GM19468 (cell line): ENCODE measurements around the gene IL19.
"Not testable (repeated sequence)": the region's sequence is repeated elsewhere in the genome, so short reads cannot be mapped to it uniquely, and the experiment has no call there.

ENCODE experiments used
- ATAC-seq: cut with Tn5 transposase; IDR thresholded peaks from one replicate; pipeline ENCODE4 v1.9.1; 2021; ENCODE audit warnings: mild to moderate bottlenecking, moderate library complexity, moderate number of reproducible peaks; ENCODE audit not compliant: unreplicated experiment; ENCODE audit errors: extremely low read depth

The IL19 gene

DNA sequence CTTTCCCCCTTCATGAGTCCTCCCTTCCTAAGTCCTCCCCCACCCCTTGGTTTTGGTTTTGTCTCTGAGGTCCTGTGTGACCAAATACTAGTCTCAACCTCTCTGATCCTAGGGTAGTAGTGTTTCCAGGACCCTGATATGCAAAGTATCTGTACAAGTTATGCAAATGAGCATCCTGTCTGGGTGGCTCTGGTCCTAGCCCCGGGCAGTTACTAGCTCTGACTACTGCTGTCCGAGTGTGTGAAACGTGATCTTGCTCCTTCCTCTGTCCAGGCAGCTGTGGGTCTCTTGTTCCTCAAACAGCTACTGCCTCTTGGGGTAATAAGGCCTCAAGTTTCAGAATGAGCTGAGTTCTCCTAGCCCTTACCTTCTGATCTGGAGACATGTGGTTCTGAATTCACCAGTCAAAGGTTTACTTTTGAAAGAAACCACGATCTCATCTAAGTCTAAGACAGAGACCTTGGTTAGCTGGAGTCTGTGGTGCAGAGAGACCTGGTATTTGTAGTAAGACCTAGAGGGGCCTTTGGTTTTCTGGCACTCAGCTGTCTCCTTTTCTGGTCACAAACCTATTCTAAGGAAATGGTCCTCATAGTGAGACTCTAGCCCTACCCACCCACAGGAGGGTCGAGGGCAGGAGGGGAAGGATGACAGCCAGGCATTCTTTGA is 31.0 kb upstream of the IL19 start:
- ATAC-seq, result peak; percentile 56

DNA sequence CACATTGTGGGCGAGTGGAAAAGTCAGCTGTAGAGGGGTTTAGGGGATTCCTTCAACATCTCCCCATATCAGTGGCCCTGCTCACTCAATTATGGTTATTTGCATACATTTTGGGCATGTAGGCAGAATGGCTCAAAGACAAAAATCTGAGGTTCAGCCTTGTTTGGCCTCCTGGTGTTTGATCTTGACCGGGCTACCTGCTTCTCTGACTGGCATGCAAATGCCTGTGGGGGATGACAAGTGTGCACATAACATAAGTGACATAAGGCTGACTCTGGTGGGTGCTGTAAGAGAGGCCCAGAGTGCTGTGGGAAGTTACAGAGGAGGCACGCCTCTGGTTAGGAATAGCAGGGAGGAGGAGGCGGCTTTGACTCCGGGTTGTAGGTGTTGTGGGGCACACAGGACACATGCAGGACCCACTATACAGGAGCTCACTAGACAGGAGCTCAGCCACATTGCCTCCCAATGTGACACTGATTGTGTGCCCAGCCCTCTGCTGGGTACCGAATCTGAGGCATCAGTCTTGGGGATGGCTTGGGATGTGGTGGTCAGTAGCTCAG is 29.4 kb upstream of the IL19 start:
- no peak for ATAC-seq

DNA sequence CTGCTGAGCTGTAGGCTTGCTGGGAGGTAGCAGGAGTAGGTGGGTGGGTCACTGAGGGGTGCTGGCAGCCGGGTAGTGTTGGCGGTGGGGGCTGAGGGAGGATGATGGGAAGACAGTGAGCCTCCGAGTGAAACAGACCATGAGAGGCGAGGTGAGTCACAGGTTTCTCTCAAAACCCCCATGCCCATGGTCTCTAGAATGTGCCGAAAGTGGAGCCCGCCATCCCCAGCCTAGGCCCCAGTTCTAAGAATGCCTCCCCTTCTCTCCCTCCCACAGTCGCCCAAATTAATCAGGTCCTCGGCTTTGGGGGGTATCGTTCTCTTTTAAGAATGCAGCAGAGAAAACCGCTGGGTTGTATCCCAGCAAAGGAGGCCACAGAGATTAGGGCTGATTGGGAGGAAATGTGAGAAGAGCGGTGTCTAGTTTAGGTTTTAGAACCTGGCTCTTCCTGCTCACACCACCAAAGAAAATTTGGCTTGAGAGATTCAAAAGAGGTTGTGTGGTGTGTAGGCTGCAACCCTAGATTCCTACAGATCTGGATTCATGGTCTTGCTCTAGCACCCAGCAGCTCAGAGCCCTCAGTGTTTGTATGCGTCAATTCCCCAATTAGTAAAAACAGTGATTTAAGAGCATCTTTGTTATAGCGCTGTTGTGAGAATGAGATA is 27.7 kb upstream of the IL19 start:
- ATAC-seq, result no peak

DNA sequence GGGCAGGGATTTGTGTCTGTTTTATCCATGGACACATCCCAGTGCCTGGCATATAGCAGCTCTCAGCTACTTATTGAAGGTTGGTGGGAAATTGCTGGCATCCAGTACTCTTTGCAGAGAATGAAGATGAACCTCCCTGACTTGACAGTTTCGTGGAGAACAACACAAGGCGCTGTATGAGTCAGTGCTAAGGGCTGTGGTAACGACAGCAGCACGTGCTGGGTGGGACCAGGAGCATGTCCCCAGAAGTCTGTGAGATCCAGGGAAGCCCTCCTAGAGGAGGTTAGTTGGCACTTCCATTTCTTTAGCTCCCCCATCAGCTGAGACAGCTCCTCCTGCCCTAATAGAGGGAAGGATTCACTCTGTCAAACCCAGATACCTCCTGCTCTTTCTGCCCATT is 25.9 kb upstream of the IL19 start:
- ATAC-seq, result no peak

DNA sequence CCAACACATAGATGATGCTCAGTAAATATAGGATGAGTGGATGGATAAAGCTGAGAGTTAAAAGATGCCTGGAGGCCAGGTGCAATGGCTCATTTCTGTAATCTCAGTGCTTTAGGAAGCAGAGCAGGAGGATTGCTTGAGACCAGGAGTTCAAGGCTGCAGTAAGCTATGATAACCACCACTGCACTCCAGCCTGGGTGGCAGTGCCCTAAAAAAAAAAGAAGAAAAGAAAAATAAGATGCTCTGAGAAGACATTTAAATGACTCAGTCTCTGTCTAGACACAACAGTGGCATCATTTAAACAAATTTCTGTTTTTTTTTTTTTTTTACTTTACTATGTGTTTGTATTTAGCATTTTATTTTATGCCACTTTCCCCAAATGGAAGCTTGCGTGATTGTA is 25.3 kb upstream of the IL19 start:
- no peak for ATAC-seq

DNA sequence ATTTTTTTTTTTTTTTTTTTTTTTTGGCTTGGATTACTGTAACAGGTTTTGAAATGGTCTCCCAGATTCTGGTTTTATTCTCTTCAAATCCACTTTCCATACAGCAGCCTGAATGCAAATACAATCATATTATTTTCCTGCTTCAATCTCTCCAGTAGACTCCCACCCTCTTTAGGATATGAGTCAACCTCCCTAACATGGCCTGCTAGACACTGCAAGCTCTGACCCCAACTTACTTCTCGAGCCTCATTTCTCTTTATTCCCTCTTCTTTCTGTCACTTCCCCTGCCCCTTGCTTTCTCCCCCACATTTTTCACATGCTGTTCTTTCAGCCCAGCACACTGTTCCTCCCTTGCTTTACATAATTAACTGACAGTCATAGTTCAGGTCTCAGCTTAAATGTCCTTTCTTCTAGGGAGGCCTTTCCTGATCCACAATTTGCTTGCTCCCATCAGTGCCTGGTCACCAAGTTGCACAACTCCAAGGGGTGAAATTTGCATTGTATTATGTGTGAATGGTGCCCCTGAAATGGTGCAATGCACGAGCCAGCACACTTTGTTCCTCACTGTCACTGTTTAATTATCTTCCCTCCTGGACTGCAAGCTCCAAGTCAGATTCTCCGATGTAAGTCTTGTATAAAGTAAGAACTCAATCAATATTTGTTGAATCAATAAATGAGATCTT is 22.1 kb upstream of the IL19 start:
- no peak for ATAC-seq

DNA sequence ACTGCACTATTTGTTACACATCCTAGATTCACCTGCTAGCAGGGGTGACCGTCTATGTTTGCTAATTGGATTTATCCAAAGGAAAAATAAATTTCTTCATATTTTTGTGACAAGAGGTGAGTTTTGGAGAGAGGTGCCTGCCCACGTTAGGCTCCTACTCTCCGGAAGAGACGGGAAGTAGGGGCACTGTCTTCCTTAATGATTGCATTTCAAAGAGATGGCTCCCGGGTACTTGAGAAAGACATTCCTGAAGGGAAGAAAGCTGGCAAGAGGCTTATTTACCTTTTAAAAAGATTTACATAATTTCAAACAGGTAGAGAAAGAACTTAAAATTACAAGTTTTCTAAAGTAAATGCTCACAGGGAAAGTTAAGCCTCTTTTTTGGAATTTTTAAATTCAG is 18.7 kb upstream of the IL19 start:
- no peak for ATAC-seq

DNA sequence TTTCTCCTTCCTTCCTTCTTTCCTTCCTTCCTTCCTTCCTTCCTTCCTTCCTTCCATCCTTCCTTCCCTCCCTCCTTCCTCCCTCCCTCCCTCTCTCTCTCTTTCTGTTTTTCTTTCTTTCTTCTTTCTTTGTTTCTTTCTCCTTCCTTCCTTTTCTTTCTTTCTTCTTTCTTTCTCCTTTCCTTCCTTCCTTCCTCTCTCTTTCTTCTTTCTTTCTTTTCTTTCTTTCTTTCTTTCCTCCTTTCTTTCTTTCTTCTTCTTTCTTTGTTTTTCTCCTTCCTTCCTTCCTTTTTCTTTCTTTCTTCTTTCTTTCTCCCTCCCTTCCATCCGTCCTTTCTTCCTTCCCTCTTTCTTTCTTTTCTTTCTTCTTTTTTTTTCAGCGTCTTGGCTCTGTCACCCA is 18.1 kb upstream of the IL19 start:
- no peak for ATAC-seq

DNA sequence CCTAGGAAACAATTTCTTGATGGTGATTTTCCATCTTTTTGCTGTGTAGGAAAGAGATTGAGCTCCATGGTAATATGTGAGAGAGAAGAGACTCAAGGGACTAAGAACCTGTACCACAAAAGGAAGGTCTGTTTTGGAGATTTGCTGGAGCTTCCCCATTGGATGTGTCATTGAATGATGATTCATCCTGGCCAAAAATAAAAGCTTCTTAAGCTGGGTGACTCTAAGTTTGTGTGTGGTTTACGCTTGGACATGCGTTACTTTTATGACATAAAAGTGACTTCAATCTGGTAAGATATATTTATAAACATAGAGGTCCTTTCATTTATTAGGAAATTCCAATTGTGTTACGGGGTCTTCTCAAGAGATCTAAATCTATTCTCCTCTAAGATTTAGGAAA is 17.4 kb upstream of the IL19 start:
- ATAC-seq, result no peak

DNA sequence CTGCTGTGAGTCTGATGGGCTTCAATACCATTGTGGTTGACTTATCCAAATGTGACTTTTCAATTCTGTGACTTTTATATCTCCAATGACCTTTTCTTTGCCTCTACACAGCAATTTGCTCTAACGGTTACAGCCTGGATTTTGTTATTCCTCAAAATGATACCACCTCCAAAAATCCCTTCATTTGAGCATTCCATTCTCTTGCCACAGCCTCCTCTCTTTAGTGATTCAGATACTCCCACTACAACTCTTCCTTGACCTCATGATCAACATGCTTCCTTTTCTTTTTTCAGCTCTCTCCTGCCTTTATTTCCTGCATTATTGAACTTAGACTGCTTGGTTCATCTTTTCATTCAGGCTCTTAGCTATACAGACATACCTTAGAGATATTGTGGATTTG is 16.6 kb upstream of the IL19 start:
- ATAC-seq, result no peak

DNA sequence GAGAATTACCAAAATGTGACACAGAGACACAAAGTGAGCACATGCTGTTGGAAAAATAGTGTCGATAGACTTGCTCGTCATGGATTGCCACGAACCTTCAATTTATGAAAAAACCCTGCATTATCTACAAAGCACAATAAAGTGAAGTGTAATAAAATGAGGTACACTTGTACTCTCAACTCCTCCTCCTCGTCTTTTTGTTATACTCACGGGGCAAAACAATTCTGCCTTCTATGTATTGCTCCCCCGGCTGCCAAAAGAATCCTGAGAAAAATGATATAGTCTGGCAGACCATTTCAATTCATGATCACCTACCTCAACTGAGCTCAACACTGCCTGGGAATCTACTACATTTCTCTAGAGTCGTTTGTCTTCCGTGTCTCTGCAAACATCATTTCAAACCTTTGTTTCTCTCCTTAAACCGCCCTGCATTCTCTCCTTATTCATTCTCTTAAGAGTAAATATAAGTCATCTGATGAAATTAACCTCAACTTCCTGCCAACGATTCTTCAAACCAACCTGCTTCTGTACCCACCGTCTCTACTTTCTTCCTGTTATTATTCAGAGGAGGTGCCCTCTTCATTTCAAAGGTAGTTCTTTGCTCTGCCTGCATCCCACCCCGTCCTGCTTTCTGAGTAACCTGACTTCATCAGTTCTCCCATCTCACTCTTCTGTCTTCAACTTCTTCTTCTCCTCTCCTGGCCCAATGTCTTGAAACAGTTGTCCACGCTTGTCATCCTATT is 12.9 kb upstream of the IL19 start:
- no peak for ATAC-seq

DNA sequence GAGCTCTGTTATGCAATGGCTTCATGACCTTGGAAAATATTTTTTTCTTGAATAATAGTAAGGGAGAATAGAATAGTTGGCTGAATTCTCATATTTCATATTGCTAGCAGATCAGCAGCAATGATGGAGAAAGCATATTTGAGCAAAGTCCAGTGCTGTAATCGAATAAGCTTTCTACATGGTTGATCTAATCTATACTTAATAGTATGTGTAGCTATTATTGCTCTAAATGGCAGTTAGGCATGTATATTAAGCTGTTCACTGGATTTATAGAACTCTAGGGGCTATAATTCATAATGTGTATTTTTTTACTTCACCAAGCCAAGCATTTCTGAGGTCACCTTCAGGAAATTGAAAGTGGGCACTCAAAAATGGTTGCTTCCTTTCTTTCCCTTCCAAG is 10.0 kb upstream of the IL19 start:
- no peak for ATAC-seq

DNA sequence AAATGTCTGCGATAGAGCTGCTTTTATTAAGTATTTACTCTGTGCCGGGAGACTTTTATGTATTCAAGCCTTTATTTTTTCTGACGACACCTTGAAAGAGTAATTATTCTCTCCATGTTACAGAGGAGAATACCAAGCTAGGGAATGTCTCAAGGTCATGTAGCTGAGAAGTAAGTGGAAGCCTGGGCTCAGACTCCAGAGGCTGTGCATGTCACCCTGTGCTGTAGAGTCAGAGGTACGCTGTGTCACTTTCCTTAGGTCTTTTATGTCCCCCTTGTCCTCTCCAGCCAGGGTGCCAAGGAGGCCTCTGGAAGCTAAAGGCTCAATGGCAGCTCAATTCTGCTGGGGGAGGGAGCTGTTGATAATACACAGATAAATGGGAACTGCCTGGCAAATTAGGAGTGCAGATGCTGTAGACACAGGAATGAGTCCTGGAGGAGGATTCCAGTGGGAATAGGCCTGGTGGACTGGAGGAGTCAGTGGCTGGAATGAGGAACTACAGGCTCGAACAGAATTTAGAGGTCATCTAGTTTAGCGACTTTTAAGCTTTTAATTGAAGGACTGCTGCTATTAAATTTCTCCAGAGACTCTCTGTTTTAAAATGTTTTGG is 9.3 kb upstream of the IL19 start:
- ATAC-seq, result no peak

DNA sequence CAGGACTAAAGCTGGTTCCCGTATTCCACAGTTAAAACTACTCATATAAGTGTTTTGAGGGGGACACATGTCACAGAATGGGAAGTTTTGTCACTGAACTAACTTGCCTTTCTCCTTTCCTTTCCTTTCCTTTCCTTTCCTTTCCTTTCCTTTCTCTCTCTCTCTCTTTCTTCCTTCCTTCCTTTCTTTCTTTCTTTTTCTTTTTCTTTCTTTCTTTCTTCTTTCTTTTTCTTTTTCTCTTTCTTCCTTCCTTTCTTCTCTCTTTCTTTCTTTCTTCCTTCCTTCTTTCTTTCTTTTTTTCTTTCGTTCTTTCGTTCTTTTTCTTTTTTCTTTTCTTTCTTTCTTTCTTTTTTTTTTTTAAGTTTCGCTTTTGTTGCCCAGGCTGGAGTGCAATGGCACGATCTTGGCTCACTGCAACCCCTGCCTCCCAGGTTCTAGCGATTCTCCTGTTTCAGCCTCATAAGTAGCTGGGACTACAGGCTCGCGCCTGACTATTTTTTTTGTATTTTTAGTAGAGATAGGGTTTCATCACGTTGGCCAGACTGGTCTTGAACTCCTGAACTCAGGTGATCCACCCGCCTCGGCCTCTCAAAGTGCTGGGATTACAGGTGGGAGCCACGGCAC is 7.7 kb upstream of the IL19 start:
- not testable (repeated sequence) for ATAC-seq

DNA sequence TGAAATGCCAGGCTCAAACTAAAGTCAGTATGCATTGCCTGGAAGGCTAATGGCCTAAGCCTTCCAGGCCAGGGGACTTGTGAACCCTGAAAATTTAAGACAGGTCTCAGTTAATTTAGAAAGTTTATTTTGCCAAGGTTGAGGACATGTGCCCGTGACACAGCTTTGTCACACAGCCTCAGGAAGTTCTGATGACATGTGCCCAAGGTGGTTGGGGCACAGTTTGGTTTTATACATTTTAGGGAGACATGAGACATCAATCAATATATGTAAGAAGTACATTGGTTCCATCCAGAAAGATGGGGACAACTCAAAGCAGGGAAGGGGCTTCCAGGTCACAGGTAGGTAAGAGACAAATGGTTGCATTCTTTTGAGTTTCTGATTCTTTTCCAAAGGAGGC is 4.8 kb upstream of the IL19 start:
- ATAC-seq, result not testable (repeated sequence)

DNA sequence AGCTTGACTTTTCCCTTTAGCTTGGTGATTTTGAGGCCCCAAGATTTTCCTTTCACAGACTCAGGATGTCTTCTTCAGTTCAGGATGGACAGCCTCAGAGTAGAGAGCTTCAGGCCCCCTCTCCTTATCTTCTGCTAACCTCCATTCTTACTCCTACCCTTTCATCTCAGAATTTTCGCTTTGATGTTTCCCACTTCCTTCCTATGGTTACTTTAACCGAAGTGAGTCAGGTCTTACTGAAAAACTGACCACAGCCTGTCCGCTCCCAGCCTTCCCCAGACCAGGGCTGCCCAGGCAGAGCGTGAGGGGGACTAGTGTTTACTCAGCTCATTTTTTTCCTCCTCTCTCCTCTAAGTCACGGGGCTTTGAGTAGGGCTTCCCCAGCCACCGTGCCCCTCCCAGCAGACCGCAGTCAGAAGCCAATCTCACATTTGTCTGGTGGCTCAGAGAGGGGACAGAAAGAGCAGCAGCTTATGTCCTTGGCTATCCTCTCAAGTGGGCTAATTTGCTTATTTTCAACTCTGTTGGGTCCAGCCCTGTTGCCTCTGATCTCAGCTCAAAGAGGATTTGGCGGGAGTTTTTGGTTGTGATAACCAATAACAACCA is 4.2 kb upstream of the IL19 start:
- no peak for ATAC-seq

DNA sequence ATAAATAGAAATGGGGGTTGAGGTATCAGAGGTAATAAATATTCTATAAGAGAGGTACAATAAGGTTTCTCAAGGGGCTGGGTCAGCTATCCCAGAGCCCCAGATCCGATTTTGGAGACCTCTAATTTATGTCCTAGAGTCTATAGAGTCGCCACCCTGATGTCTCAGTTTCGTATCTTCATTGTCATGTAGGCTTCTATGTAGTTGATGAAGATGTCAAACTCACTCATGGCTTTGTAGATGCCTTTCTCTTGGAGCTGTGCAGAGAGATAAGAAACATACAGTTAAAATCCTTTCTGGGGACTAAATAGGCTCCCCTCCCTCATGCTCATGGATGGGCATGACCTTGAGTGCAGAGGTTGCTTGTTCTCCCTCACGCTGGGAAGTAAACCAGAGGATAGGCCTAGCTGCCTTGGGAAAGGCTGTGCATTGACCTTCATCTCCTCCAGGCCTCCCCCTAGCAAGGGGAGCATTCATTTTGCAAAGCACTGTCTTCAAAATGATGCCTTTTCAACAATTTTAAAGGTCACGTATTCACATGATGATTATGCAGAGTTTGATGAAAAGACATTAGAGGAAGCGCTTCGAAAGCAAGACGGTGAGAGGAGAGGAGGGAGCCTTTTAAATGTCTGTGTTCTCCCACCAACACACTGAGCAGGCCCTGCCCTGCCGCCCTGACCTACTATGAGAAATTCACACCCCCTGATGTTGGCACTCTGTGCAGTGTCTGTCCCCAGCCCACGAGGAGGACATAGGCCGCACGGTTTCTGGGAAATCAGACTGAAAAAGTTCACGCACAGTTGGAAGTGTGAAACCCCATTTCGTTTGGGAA is 1.9 kb upstream of the IL19 start:
- no peak for ATAC-seq

DNA sequence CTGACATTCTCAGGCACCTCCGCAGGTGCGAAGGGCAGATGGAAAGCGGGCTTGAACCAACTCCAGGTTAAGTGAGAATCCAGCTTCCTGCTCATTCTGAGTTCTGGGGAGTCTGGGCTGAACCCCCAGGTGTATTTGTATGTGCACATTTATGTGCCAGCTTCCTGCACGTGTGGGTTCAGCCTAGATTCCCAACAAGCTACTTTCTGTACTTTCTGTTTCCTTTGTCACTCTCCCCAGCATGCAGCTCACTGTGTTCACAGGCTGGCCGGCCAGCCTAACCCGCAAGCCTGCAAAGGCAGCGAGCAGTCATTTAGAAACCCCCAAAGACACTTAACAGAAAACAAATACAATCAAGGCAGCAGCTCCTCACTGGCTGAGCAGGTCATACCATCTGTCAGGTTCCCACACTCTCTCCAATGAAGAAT is 1.3 kb upstream of the IL19 start:
- ATAC-seq, result peak; percentile 51

DNA sequence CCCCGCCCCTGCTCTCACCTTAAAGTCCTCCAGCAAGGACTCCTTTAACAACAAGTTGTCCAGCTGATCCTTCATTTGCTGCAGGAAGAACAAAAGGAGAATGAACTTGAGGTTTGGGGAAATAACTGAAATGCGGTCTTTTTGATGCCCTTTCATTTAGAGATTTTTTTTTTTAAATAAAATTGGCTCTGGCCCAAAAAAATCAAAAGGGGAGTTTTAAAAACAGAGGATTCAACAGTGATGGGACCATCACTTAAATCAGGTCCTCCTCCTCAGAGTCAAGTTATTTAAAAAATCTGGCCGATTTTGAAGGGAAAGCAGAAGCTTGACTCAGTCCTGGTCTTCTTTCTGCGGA is 742 bp downstream of the IL19 start:
- ATAC-seq, result no peak
